CD4-positive, alpha-beta T cell treated with Interleukin-15 for 4 hours (primary cell): Measurements from ENCODE around the gene MRPL36.
"Not testable (repeated sequence)": the region's sequence is repeated elsewhere in the genome, so short reads cannot be mapped to it uniquely, and the experiment has no call there.

Experiments used
- DNase-seq: peaks from one replicate; pipeline ENCODE4 v3.0.0-alpha.2; 2020; ENCODE audit warnings: low spot score

MRPL36 gene

DNA sequence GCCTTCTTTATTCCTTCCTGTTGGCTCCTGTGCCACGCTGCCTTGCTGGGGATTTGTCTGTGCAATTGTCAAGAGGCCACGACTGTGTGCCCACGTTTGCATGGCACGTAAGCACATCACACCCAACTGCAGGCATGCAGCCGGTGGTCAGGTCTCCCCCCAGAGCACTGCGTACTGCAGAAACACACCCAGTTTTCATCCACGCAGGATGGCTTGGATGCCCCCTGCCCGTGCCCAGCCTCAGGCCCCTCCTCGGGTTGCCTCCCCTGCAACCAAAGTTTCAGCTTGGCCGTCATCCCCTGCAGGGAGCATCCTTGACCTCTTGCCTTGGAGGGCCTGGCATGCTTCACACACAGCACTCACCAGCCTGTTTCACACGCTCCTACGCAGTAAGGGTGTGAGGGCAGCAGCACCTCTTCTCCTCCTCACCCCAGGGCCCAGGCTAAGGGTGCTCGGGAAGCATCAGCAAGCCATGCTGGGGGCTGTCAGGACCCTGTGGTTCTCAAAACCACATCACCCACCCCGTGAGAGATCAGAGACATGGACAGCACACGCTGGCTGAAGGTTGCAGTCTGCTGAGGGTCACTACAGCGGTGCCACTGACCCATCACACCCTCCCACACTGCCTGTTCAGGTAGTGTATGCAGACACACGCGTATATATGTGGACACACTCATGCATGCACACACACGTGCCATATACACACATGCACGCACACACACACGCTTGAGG, 3.1 kb downstream of the MRPL36 start:
- DNase-seq = no peak

DNA sequence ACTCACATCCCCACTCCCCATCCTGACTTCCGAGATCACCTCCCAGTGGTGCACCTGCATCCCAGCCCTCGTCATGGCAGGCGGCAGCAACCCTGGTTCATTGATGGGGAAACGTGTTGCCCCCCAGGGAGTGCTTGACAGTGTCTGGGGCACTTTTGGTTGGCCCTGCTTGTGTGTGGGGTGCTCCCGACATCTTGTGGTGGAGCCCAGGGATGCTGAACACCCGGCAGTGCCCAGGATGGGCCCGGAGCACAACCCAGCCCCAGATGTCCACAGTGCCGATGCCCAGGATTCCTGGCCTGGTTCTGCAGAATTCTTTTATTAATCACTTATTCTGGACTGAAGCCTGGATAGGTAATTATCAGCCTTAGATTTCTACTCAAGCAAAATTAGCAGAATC, 3.7 kb downstream of the MRPL36 start:
- no peak for DNase-seq

DNA sequence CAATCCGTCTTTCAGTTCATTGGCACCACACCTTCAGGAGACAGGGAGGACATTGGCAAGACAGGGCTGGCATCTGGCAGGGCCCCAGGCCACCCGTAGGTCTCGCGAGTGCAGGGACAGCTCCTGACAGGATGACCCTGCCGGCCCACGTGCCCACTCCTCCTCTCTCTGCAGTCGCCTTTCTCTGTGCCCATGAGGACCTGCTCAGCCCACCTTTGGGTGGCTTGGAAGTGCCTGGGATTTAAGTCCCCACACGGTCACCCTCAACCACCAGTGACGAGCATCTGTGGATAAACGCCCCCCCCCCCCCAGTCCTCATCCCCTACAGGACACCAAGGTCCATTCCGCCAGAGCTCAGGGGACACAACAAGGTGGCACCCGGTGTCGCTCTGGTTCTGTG, 4.1 kb downstream of the MRPL36 start:
- no peak for DNase-seq

DNA sequence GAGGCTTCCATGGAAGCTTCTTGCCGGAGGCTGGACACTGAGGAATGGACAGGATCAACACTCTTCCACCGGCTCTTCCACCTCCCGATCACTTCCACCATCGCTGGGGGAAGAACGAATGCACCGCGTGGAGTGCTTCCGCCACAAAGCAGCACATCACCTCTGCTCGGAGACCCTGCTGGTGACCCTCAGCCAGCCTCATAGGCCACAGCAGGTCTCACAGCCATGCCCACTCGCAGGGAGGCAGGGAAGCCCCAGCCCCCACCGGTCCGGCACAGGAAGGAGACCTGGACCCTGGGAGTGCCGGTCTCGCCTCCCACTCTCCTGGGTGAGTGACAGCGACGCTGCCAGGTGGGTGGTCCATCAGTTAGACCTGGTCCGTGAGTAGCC, 4.7 kb downstream of the MRPL36 start:
- no peak for DNase-seq

DNA sequence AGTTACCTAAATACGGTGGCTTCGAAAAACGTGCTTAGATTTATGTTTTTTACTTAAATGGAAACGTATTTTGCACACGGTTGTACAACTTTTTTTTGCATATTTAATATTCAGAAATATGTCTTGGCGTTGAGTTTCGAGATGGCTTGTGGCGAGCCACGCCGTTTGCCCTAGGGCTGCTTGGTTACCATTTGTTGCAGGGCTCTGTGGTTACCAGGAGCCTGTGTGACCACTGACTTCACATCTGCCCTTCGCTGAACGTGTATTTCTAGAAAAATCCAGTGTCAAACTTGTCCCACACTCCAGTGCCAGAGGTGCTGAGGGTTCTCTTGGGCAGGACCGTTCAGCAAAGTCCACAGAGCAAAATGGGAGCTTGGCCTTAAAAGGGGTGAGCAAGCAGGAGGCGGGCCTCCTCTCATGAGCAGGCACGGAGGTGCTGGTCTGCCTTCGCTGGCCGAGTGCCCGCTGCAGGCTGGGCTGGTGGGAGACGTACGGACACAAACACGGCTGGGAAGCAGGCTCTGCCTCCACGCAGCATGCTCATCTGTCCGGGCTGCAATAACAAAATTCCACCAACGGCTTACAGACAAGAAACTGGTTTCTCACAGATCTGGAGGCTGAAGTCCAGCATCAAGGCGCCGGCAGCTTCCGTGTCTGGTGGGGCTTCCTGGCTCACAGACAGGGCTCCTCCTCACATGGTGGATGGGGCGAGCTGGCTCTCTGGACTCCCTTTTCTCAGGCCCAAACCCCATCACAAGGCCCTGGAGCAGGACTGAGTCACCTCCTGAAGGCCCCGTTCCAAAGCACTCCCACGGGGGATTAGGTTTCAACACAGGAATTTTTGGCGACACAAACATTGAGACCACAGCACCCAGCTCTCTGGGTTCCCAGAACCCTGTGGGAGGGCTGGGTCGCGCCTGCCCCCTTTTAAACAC, 5.4 kb downstream of the MRPL36 start:
- no peak for DNase-seq

DNA sequence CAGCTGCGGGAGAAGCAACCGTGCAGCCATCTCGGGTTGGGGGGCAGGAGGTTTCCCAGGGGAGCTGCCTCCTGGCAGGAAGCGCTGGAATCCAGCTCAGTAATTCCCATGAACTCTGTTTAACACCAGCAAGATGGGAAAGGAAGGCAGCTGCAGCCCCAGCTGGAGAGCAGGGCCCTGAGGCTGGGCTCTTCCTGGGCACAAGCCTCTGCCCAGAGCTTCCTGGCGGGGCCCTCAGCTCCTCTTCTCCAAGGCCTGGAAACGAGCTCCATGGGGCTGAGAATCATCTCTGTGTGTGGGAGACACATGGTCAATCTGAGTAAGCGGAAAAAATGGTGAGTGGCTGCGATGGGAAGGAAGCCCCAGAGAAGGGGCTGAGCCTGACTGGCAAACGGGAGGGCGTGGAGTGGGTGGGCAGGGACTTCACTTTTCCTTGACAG, 6.3 kb downstream of the MRPL36 start:
- DNase-seq = no peak

DNA sequence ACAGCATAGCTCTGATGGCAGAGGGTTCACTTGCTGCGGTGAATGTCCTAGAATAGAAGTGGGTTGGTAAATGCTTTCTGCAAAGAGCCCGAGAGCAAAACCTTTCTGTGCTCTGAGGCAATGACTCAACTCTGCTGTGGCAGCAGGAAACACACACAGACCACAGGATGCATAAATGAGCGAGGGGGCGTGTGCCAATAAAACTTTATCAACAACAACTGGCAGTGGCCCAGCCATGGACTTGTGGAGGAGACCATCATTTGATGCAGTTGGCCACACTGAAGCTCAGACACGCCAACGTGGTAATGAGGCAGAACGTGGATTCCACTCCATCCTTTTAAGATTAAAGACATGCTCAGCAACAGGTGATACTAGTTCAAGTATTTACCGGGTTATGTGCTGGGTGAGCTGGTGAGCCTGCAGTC, 6.8 kb downstream of the MRPL36 start:
- peak; percentile 90 for DNase-seq

DNA sequence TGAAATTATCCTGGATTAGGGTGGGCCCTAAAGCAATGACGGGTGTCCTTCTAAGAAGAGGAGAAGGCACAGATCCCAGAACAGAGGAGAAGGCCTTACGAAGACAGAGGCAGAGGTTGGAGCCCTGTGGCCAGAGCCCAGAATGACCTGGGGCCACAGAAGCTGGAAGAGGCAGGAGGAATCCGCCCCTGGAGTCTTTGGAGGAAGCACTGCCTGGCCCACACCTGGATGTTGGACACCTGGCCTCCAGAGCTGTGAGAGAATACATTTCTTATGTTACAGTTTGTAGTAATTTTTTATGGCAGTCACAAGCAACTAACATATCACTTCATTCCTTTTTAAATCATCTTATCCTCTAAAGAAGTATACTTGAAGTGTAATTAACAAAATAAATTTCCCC, 8.5 kb downstream of the MRPL36 start:
- DNase-seq = no peak

DNA sequence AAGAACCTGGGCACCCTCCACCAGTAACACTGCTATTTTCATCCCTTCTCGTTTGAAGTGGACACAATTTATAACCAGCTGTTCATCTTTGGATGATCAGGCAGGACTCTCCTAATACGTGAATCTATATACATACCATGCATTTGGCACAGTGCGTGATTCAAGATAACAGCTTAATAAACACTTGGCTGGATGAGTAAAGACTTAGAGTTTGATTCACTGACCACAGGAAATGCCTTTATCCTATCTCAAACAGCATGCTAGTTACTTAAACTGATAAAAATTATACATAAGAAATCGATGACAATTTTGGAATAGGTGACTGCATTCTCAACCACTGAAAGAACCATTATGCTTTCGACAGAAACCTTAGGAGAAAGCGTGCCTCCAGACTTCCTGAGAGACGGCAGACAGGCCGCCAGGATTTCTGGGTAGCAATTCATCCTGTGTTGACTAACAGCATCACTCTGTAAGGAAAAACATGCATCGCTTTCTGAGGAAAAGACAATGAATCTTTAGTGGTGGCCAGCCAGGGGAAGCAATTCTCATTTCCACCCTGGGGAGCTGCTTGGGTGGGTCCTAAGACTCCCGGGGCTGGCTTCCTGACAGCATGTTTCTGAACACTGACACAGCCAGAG, 9.7 kb downstream of the MRPL36 start:
- DNase-seq = no peak

DNA sequence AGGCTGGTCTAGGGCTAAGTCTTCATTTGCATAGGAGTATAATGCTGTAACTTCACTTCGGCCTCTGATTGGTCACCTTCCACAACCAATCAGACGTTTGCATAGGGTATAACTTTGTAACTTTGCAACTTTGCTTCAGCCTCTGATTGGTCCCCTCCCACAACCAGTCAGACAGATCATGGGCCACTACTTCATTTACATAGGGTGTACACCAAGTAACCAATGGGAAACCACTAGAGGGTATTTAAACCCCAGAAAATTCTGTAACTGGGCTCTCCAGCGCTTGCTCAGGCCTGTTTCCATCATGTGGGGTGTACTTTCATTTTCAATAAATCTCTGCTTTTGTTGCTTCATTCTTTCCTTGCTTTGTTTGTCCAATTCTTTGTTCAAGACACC, 10.2 kb downstream of the MRPL36 start:
- DNase-seq = not testable (repeated sequence)

DNA sequence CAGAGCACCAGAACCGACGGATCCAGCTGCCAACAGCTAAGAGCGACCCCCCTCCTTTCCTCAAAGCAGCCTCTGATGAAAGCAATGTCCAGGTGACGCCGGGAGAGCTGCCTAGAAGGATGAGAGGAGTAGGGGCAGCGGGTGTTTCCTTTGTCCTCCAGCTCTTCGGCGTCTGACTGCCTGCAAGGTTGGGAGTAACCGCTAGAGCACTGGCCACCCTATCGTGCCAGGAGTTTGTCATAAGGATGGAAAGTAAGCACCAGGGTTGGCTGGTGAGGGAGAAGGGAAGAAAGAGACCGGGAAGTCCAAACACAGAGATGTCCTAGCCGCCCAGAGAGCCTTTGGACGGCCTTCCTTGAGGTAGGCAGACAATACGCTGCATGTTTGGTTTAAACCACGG, 10.8 kb downstream of the MRPL36 start:
- DNase-seq = no peak

DNA sequence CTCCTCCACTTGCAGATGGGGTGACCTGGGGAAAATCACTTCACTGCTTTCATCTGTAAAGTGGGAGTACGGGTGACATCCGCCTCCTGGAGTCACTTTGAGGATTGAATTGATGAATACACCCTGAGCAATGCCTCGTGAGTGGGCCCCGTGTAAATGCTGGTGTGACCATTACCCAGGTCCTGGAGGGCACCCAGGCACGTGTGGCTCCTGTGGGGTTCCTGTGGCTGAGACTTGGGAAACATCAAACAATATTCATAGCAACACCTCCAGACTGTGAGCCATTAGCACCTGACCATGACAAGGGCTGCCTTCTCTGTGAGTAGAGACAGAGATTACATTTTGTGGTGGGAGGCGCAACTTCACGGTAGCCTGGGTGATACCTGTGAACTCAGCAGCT, 11.4 kb downstream of the MRPL36 start:
- no peak for DNase-seq

DNA sequence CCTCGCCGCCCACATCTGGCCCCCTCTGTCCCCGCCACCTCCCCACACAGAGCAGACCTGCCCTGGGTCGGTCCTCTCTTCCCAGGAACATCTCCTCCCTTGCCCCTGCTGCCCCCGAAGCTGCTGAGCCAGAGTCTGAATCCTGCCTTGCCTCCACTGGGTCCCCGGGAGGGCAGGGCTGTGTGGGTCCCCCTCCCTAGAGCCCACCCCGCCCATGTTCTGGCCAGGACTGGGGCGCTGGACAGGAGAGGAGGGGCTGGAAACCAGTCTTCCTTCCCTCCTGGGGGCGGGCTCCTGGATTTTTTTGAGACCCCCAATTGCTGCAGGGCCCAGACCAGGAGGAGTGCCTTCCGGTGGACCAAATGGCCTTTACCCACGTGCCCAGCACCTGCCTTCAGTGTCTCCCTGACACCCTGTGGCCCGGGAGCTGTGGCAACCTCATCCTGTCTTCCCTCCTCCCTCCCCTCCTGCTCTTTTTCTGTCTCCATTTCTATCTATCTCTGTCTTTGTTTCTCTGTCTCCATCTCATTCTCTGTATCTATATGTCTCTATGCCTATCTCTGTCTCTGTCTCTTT, 12.1 kb downstream of the MRPL36 start:
- DNase-seq = no peak

DNA sequence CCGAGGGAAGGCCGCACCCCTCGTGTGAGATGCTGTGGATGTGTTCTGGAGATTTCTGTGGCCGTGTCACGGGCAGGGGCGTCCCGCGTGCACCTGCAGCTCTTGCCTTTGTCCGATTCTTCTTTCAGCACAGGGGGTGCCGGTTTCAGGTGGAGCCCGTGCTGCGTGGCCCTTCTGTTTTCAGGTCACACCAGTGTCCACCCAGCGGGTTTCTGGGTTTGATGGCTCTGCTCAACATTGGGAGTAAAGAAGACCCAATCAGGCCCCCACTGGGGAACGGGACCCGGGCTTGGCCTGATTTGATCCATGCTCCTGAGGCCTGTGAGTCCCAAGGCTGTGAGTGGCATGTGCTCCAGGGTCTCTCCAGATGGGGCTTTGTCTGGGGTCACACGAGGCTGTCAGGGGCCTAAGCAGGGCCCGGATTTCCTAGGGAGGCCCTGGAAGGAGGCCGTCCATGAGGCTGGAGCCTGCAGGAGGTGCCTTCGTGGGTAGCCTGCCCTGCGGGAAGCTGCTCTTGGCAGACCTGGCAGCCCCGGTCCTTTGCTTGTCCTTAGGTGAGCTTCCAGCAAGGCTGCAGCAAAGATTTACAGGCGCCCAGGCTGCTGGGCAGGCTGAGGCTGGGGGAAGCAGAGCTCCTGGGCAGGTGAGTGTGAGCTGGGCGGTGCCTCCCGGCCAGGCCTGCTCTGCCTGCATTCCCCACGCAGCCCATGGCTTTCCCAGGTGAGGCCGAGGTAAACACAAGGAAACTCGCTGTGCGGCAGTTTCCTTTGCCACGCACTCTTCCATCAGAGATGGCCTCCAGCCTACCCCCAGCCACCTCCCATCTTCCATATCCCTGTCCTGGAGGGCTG, 12.8 kb downstream of the MRPL36 start:
- DNase-seq = no peak

DNA sequence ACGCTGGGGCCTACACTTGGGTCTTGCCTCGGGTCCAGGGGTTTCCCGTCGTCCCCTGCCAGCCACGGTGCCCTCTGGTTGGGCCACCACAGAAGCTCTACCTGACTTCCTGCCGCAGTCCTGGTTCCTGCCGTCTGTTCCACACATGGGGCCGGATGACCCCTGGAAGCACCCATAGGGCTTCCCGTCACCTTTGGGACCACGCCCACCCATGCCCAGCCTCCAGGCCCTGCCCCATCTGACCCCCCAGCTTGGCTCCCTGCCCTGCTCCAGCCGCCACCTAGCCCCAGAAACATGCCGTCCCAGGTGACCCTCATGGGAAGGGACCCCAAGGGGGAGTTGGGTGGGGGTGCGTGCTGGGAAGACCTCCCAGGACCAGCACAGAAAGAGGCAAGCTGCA, 13.7 kb downstream of the MRPL36 start:
- DNase-seq = no peak

DNA sequence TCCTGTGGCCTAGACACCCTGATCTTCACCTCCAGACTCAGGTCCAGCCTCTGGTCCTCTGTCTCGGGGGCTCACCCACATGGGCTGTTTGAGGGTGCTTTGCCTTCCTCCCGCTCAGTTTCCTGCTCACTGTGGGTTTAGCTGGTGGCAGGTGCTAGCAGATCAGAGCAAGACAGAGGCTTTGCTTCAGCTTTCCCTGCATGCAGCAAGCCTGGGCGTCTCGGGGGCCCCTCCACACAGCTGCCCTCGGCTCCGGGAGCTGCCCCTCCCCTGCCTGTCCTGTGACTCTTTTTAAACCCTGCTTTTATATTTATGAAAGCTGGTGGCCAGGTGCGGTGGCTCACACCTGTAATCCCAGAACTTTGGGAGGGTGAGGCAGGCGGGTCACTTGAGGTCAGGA, 14.6 kb downstream of the MRPL36 start:
- no peak for DNase-seq

DNA sequence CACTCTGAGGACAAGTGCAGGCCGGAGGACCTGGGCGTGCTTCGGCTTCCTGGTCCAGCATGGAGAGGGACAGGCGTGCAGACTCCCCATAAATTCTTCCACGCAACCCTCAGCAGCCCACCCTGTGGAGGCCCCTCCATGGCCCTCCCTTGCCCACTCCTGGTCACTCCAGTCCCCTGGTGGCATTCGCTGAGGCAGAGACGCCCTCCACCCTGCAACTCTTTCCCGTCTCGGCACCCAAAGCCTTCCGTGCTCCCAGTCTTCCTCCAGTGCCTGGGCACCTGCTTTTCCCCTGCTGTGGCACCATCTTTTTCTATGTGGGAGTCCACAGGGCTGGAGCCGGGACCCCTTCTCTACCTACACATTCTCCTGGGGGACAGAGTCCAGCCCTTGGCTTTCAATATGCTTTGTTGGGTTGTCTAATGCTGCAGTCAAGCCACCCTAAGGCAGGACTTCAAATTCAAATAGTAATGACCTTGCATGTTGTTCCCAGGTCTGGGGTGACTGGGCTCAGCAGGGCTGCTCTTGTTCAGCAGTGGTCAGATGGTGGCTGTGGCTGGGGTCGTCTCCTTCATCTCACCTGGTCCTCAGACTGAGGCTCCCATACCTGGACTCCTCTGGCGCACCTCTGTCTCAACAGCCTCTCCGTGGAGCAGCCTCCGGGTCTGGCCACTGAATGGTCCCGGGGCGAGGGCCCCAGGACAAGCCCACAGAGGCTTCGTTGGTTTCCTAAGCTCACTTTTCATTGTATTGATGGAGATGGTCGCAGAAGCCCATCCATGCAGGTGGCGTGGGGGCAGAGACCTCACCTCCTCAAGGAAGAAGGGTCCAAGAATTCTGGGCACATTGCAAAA, 15.2 kb downstream of the MRPL36 start:
- DNase-seq = no peak

DNA sequence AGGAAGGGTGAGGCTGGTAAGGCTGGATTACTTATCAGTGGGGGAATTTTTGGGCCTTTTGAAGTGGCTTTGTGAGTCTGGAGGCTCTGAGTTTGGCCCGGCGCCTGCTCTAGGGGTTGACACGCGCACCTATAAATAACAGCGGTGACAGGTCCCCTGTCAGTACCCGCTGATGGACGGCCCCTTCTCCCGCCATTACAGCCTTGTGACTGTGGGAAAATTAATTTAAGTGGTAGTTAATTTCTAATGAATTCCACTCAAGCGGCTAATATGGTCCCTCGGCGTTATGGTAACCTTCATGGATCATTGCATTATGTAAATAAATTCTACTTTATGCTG, 16.5 kb downstream of the MRPL36 start:
- no peak for DNase-seq

DNA sequence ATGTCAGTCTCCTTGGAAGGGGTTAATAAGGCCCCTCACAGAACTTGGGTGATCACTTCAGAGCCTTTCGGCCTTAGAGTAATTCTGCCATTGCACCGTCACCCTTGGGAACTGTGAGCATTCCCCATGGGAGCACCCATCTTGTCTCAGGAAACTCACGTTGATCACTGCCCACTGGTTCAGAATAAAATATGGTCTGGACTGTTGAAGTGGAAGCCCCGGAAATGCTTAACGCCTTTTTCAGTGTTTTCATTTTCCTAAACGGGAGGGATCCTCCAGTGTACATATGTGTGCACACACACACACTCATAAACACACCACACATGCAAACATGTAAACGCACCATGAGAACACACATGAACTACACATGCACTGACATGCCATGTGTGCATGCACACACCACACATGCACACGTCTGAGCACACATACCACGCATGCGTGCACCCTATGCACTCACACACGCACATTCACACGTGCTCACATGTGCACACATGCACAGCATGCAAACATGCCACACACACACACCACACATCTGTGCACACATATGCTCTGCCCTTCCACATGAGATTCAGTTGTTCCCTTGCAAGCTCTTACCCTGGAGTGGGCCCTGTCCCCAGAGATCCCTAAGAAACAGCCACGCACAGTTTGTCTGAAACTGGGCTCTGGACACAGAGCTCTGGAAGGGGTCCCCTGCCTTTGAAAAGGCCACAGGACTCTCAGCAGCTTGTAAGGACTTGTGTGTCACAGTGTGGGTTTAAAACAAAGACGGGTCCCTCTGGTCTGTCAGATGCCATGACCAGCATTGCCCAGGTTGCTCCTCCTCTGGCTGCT, 17.0 kb downstream of the MRPL36 start:
- DNase-seq = no peak
